Astrocyte (in vitro differentiated cells and primary cell): Measurements from ENCODE around the gene CARD11. TPM values are rescaled to one million over a fixed set of nuclear protein-coding genes. Genes with fewer than 3 reads are reported as not detected.

ENCODE experiments used
- DNase-seq: peaks from one replicate; pipeline ENCODE4 v3.0.0-alpha.2; 2010; ENCODE audit warnings: low read depth
- FAIRE-seq: peaks from 2 replicates; lab custom pipeline; 2011; peaks lifted over from hg19 to GRCh38; lab: Jason Lieb, UNC
- H2AFZ ChIP-seq: 2 replicates; pipeline ENCODE4 v1.6.0; 2012; ENCODE audit warnings: low read depth, low read length, inconsistent platforms
- H3K27ac ChIP-seq: 2 replicates; pipeline ENCODE4 v1.5.1; 2011; ENCODE audit warnings: low read depth, low read length, inconsistent platforms
- H3K27me3 ChIP-seq: 2 replicates; pipeline ENCODE4 v1.6.0; 2011; ENCODE audit warnings: low read length, inconsistent platforms; ENCODE audit not compliant: insufficient read depth
- H3K36me3 ChIP-seq: 2 replicates; pipeline ENCODE4 v1.5.1; 2011; ENCODE audit warnings: low read length, inconsistent platforms; ENCODE audit not compliant: insufficient read depth
- H3K4me1 ChIP-seq: 2 replicates; pipeline ENCODE4 v1.5.1; 2011; ENCODE audit warnings: low read length, inconsistent platforms; ENCODE audit not compliant: insufficient read depth
- H3K4me2 ChIP-seq: 2 replicates; pipeline ENCODE4 v1.6.0; 2012; ENCODE audit warnings: low read length, inconsistent platforms
- H3K4me3 ChIP-seq: 2 replicates; pipeline ENCODE4 v1.5.1; 2011; ENCODE audit warnings: low read depth, mild to moderate bottlenecking, low read length, inconsistent platforms; ENCODE audit not compliant: insufficient read depth
- H3K79me2 ChIP-seq: 2 replicates; pipeline ENCODE4 v1.6.0; 2012; ENCODE audit warnings: mild to moderate bottlenecking, low read length, inconsistent platforms; ENCODE audit not compliant: insufficient read depth
- H3K9ac ChIP-seq: 2 replicates; pipeline ENCODE4 v1.6.0; 2012; ENCODE audit warnings: mild to moderate bottlenecking, low read length, inconsistent platforms
- H3K9me3 ChIP-seq: 2 replicates; pipeline ENCODE4 v1.5.1; 2012; ENCODE audit warnings: low read depth, mild to moderate bottlenecking, low read length, inconsistent platforms; ENCODE audit not compliant: insufficient read depth
- H4K20me1 ChIP-seq: 2 replicates; pipeline ENCODE4 v1.6.0; 2012; ENCODE audit warnings: low read length, inconsistent platforms; ENCODE audit not compliant: insufficient read depth
- H3K27ac Mint-ChIP-seq: one replicate; pipeline ENCODE4 v1.8.0; 2021; ENCODE audit warnings: mild to moderate bottlenecking, mixed read lengths; ENCODE audit not compliant: unreplicated experiment
- H3K27me3 Mint-ChIP-seq: one replicate; pipeline ENCODE4 v1.8.0; 2021; ENCODE audit warnings: low read depth, mixed read lengths; ENCODE audit not compliant: unreplicated experiment
- H3K36me3 Mint-ChIP-seq: one replicate; pipeline ENCODE4 v1.8.0; 2021; ENCODE audit warnings: low read depth, mixed read lengths; ENCODE audit not compliant: unreplicated experiment
- H3K4me1 Mint-ChIP-seq: one replicate; pipeline ENCODE4 v1.8.0; 2021; ENCODE audit warnings: low read depth, mixed read lengths; ENCODE audit not compliant: unreplicated experiment
- H3K4me3 Mint-ChIP-seq: one replicate; pipeline ENCODE4 v1.8.0; 2021; ENCODE audit warnings: mild to moderate bottlenecking, moderate library complexity, mixed read lengths; ENCODE audit not compliant: unreplicated experiment
- H3K9me3 Mint-ChIP-seq: one replicate; pipeline ENCODE4 v1.8.0; 2021; ENCODE audit warnings: mild to moderate bottlenecking, mixed read lengths; ENCODE audit not compliant: unreplicated experiment
- CTCF ChIP-seq: IDR thresholded peaks from 2 replicates; pipeline ENCODE4 v1.5.1; 2011; ENCODE audit warnings: low read depth, mild to moderate bottlenecking, inconsistent platforms, low read length, moderate library complexity; ENCODE audit not compliant: insufficient read depth
- EZH2 ChIP-seq: IDR thresholded peaks from 2 replicates; pipeline ENCODE4 v1.6.1; 2012; ENCODE audit warnings: mild to moderate bottlenecking, low read length, inconsistent platforms; ENCODE audit not compliant: insufficient read depth
- total RNA-seq: library from RNA; stranded (reverse); gene quantifications from 2 replicates; pipeline ENCODE4 v1.2.1, GENCODE V29; 2021

The CARD11 gene
- total RNA-seq, 1 donor from 2014 or later: 9.5 TPM

GRCh38 chr7:2905500-2905899, 138.2 kb downstream of the CARD11 start:
- FAIRE-seq (no peak), DNase-seq (no peak)
- H3K9ac ChIP-seq: no peak overlapping the region
- no peak overlapping the region for H3K4me2 ChIP-seq
- Mint-ChIP-seq H3K4me1 (no peaks in the 10 kb centered on the region), H3K27me3 (peaks cover 3% of the 10 kb centered on the region), H3K27ac (no peak overlapping the region), H3K36me3 (no peaks in the 10 kb centered on the region), H3K4me3 (no peak overlapping the region), H3K9me3 (no peaks in the 10 kb centered on the region)
- H3K27ac ChIP-seq: no peak overlapping the region
- no peaks in the 10 kb centered on the region for H4K20me1 ChIP-seq
- no peaks in the 10 kb centered on the region for H3K4me1 ChIP-seq
- no peaks in the 10 kb centered on the region for H3K79me2 ChIP-seq
- H2AFZ ChIP-seq: no peak overlapping the region
- no peaks in the 10 kb centered on the region for H3K9me3 ChIP-seq
- no peaks in the 10 kb centered on the region for H3K36me3 ChIP-seq
- no peak for TF ChIP-seq EZH2
- TF ChIP-seq CTCF: no peak
- H3K27me3 ChIP-seq: no peaks in the 10 kb centered on the region
- H3K4me3 ChIP-seq: no peak overlapping the region

GRCh38 chr7:2905027-2905426, 138.6 kb downstream of the CARD11 start:
- no peak overlapping the region for H3K27ac ChIP-seq
- no peak for FAIRE-seq
- Mint-ChIP-seq H3K27ac (no peak overlapping the region), H3K27me3 (peaks cover 3% of the 10 kb centered on the region), H3K36me3 (no peaks in the 10 kb centered on the region), H3K4me3 (no peak overlapping the region), H3K4me1 (no peaks in the 10 kb centered on the region), H3K9me3 (no peaks in the 10 kb centered on the region)
- no peaks in the 10 kb centered on the region for H3K79me2 ChIP-seq
- no peak overlapping the region for H3K9ac ChIP-seq
- H2AFZ ChIP-seq: no peak overlapping the region
- H3K4me2 ChIP-seq: no peak overlapping the region
- DNase-seq: no peak
- no peaks in the 10 kb centered on the region for H3K36me3 ChIP-seq
- H3K4me3 ChIP-seq: no peak overlapping the region
- H3K4me1 ChIP-seq: no peaks in the 10 kb centered on the region
- no peaks in the 10 kb centered on the region for H3K27me3 ChIP-seq
- TF ChIP-seq EZH2 (no peak), CTCF (no peak)
- no peaks in the 10 kb centered on the region for H3K9me3 ChIP-seq
- no peaks in the 10 kb centered on the region for H4K20me1 ChIP-seq

GRCh38 chr7:2904202-2904601, 139.5 kb downstream of the CARD11 start:
- TF ChIP-seq CTCF (no peak), EZH2 (no peak)
- no peaks in the 10 kb centered on the region for H3K79me2 ChIP-seq
- H3K4me1 Mint-ChIP-seq: no peaks in the 10 kb centered on the region
- H2AFZ ChIP-seq: no peak overlapping the region
- no peaks in the 10 kb centered on the region for H3K9me3 ChIP-seq
- no peaks in the 10 kb centered on the region for H4K20me1 ChIP-seq
- DNase-seq (no peak), FAIRE-seq (no peak)
- no peaks in the 10 kb centered on the region for H3K36me3 ChIP-seq
- H3K4me2 ChIP-seq: no peak overlapping the region
- no peaks in the 10 kb centered on the region for H3K9me3 Mint-ChIP-seq
- H3K27me3 ChIP-seq: peaks cover 1% of the 10 kb centered on the region
- no peak overlapping the region for H3K4me3 ChIP-seq
- H3K9ac ChIP-seq: no peak overlapping the region
- no peaks in the 10 kb centered on the region for H3K36me3 Mint-ChIP-seq
- no peaks in the 10 kb centered on the region for H3K4me1 ChIP-seq
- H3K27ac ChIP-seq: no peak overlapping the region
- no peak overlapping the region for H3K4me3 Mint-ChIP-seq
- H3K27me3 Mint-ChIP-seq: peaks cover 6% of the 10 kb centered on the region
- H3K27ac Mint-ChIP-seq: no peak overlapping the region
